Stimulated activated CD4-positive, alpha-beta T cell treated with anti-CD3 and anti-CD28 coated beads, Interleukin-2, amount 100 ng/mL, for 48 hours (primary cell): ENCODE data around the gene QKI.
"Not testable (repeated sequence)": the region's sequence is repeated elsewhere in the genome, so short reads cannot be mapped to it uniquely, and the experiment has no call there.

ENCODE experiments used
- DNase-seq, 2 donors: peaks; one replicate each; pipeline ENCODE4 v3.0.0-alpha.2; 2020

Gene QKI

GRCh38 chr6:163585932-163586437 lies 171.5 kb downstream of the QKI start:
- DNase-seq, result no peak

DNA sequence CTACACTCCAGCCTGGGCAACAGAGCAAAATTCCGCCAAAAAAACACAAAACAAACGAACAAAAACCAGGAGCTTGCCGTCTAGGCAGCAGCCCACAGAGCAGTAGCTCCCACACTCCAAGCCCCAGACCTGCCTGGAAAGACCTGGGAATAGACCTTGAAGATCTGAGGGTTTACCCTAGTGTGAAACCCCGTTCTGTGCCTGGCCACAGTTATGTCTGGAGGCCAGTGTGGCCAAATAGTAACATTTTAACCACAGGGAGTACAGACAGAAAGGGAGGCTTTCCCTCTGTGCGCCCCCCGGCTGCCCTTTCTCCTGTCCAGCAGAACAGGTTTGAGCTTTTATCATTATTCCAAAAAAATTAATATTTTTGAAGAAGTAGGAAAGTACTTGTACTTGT lies 172.4 kb downstream of the QKI start:
- DNase-seq, result no peak

- DNase-seq, result no peak
Observed at GRCh38 chr6:163588220-163588919, 173.9 kb downstream of the QKI start.

- no peak for DNase-seq
Observed at GRCh38 chr6:163589387-163589786, 174.9 kb downstream of the QKI start.

DNA sequence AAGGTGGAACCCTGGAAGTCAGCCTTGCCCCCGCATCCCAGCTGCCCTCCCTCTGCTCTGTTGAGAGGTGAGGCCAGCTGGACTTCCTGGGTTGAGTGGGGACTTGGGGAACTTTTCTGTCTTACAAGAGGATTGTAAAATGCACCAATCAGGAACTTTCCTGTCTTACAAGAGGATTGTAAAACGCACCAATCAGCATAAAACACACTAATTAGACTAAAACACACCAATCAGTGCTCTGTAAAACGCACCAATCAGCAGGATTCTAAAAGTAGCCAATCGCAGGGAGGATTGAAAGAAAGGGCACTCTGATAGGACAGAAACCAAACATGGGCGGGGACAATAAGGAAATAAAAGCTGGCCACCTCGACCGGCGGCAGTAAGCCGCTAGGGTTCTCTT lies 175.6 kb downstream of the QKI start:
- DNase-seq, result not testable (repeated sequence)

DNA sequence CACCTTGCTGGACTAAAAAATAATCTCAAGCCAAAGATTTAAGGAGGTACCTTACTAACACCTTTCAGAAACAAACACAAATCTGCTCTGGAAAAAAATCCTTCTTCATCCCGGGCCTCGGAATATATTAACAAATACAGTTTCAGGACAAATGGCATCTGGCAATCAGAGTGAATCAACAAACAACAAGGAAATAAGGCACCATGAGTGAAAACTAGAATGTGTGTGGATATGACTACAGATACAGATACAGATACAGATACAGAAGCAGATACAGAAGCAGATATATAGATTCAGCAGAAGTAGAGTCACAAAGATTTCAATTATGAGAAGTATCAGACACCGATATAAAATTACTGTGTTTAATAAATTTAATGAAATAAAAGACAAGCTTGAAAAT lies 178.4 kb downstream of the QKI start:
- no peak for DNase-seq

GRCh38 chr6:163596174-163596573 lies 181.7 kb downstream of the QKI start:
- DNase-seq, result no peak

GRCh38 chr6:163599136-163599535 lies 184.6 kb downstream of the QKI start:
- no peak for DNase-seq

- DNase-seq, result no peak
Observed at GRCh38 chr6:163599684-163600083, 185.2 kb downstream of the QKI start.

- no peak for DNase-seq
Observed at GRCh38 chr6:163600331-163600730, 185.8 kb downstream of the QKI start.

DNA sequence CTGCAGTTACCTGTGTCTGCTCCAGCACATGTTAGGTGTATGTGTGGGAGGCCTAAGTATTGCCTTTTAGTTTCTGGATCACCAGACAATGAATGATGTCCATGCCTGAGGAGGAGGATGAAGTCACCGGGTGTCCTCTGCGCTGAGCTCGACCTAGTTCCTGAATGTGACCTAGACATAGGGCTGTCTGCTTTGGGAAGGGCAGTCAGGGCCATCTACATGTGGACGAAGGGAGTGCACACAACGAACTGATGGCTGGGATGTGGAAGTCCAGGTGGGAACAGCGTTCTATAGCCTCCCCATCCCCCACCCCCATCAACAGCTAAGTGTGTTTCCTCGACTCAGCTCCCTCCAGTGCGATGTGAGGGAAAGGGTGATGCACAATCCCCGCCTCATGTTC lies 186.3 kb downstream of the QKI start:
- DNase-seq, result no peak

- DNase-seq, result no peak
Observed at GRCh38 chr6:163602851-163603250, 188.3 kb downstream of the QKI start.

- no peak for DNase-seq
Observed at GRCh38 chr6:163603395-163603794, 188.9 kb downstream of the QKI start.

DNA sequence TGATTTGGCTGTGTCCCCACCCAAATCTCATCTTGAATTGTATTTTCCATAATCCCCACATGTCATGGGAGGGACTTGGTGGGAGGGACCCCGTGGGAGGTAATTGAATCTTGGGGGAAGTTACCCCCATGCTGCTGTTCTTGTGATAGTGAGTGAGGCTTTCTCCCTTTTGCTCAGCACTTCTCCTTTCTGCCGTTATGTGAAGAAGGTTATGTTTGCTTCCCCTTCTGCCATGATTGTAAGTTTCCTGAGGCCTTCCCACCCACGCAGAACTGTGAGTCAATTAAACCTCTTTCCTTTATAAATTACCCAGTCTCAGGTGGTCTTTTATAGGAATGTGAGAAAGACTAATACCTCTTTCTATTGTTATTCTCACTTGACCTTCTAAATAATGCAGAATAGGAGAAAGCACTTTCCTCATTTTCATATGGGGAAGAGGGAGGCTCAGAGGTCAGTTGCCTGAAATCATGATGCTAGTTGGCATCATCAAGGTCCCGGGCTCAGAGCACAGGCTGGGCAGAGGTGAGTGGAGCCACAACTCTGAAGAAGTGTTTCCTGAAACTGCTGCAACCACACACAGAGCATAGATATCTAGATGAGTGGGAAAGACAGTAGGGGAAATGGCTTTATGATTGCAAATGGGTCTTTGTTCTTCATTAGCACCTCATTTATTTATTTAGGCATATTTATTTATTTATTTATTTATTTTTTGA lies 191.0 kb downstream of the QKI start:
- no peak for DNase-seq

DNA sequence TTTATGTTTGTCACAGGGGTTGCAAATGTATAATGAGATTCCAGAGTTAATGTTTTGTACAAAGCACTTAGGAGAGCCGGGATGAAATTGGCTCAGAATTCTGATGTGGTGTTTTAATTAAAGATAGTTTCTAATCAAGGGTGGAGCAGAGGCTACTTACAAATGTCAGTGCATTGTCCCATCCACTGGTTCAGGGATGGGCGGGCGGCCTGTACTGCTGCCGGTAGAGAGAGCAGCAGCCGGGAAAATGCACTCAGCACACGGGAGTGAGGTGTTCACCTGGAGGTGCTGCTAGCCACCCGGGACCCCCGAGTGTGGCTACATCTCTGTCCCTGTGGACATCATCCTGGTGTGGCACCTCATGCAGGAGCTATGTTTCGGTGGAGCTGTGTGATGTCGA lies 193.3 kb downstream of the QKI start:
- DNase-seq, result no peak

DNA sequence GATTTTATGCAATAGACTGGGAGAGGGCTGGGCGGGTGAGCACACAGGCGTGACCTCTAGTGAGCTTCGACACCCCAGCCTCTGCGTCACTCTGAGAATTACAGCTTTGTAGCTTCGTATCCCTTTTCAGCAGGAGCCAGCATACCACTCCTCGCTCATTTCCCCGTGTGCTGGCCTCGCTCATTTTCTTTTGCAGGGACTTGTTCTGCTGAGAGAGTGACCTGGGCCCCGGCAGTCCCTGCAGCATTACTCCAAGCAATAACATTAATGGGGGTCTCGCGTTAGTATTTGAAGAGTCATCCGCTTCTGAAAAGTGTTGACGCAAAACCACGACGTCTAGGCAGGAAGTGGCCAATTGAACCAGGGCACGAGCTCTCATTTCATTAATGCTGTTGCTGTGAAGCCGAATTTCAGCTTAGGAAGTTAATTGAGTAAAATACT lies 193.7 kb downstream of the QKI start:
- no peak for DNase-seq

DNA sequence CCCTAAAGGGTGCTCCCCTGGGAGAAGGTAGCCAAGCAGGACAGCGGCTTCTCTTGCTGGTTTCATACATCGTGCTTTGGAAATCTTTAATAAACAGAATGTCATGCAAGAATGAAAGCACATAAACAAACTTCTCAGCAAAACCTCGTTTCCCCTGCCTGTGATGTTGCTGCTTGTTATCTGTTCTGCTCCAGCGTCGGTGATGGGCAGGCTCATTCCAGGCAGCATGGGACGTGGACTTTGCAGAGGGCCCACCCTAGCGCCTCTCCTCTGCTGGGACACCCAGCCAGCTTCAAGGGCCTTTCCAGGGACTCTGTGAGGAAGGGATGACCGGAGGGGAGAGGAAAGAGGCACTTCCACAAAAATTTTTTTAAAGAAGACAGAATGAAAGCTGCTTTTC lies 197.7 kb downstream of the QKI start:
- no peak for DNase-seq

- DNase-seq, result no peak
Observed at GRCh38 chr6:163613025-163613424, 198.5 kb downstream of the QKI start.

DNA sequence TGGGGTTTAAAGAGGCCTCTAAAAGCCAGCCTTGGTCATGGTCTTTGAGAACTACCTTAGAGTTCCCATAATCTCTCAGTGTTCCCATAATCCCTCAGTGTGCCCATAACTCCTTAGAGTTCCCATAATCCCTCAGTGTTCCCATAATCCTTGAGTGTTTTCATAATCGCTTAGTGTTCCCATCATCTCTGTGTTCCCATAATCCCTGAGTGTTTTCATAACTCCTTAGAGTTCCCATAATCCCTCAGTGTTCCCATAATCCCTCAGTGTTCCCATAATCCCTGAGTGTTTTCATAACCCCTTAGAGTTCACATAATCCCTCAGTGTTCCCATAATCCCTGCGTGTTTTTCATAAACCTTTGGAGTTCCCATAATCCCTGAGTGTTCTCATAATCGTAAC lies 199.2 kb downstream of the QKI start:
- DNase-seq, result no peak

GRCh38 chr6:163616452-163616851 lies 201.9 kb downstream of the QKI start:
- DNase-seq, result no peak

DNA sequence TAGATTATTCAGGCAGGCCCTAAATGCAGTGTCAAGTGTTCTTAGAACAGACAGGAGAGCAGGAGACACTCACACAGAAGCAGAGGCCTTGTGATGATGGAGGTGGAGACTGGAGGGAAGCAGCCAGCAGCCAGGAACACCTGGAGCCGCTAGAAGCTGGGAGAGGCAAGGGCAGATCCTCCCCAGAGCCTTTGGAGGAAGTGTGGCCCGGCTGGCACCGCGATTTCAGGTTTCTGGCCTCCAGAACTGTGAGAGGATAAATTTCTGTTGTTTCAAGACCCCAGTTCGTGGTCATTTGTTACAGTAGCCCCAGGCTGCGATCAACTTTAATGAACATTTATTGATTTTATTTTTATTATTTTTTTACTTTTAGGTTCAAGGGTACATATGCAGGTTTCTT lies 203.0 kb downstream of the QKI start:
- DNase-seq, result no peak

GRCh38 chr6:163620101-163620500 lies 205.6 kb downstream of the QKI start:
- DNase-seq, result no peak

GRCh38 chr6:163620670-163621330 lies 206.3 kb downstream of the QKI start:
- no peak for DNase-seq

DNA sequence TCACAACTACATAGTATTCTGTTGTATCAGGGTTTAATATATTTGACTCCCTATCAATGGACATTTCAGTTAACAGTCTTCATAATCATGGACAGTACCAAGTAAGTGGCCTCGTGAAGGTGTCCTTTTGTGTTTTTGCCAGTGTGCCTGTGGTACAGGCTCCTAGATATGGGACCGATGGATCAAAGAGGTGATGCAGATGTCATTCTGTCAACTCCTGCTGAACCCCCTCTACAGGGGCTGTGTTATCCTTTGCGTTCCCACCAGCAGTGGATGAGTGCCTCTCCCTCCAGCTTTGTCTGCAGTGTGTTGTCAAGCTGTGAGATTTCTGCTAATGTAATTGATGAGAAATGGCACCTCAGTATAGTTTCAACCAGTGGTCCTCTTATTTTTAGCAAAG lies 210.7 kb downstream of the QKI start:
- DNase-seq, result no peak
